Pancreas (tissue), 10 donors: Measurements from ENCODE around the gene SPDYC. TPM values are rescaled to one million over a fixed set of nuclear protein-coding genes. Genes with fewer than 3 reads are reported as not detected.

Experiments
- ATAC-seq, 4 donors: fragments of 200-7000 bp; cut with Tn5 transposase; one replicate each; pipeline versions ENCODE4 v1.8.0 to v1.9.1; 2020; ENCODE audit warnings: mild to moderate bottlenecking in 4 of 4, moderate library complexity in 4 of 4
- DNase-seq, 6 donors: peaks; one replicate each; pipeline ENCODE4 v3.0.0-alpha.2; 2020
- FAIRE-seq: peaks from 2 replicates; lab custom pipeline; 2012; peaks lifted over from hg19 to GRCh38; lab: Jason Lieb, UNC
- H3K27ac ChIP-seq, 4 donors: fragments of 200-600 bp; sonication (generic); 1 replicate in 3 of 4; 2 replicates in 1 of 4; pipeline versions ENCODE4 v1.5.0 to v1.8.0; 2020
- H3K27me3 ChIP-seq, 4 donors: fragments of 200-600 bp; one replicate each; pipeline ENCODE4 v1.8.0; 2021
- H3K36me3 ChIP-seq, 3 donors: fragments of 200-600 bp; sonication (generic) in 1 of 3; one replicate each; pipeline versions ENCODE4 v1.5.0 to v1.8.0; 2020 to 2021
- H3K4me1 ChIP-seq, 3 donors: fragments of 200-600 bp; one replicate each; pipeline ENCODE4 v1.8.0; 2021
- H3K4me3 ChIP-seq, 4 donors: fragments of 200-600 bp; sonication (generic) in 2 of 4; one replicate each; pipeline versions ENCODE4 v1.5.0 to v1.8.0; 2020 to 2021
- H3K9me3 ChIP-seq, 4 donors: fragments of 200-600 bp; one replicate each; pipeline ENCODE4 v1.8.0; 2021
- WGBS, 2 donors: extraction: QIAGEN DNeasy Blood & Tissue Kit; methylation state at CpG; one replicate each; pipeline ENCODE4 v1.1.7; 2013; 5-methylcytosine and 5-hydroxymethylcytosine counted together
- intact Hi-C, 3 donors: fragments of 100-400 bp; cut with DNase I; formaldehyde crosslinking; loops; one replicate each; pipeline versions ENCODE4 v1.11.1 to v1.14.2; 2022
- polyA plus RNA-seq, 2 donors: library from polyadenylated mRNA; stranded (reverse); fragments of 200-250 nt; gene quantifications; one replicate each; pipeline ENCODE4 v1.2.3, GENCODE V29; 2013
- total RNA-seq, 6 donors: library from RNA; stranded (reverse); fragmentation: NEBNext Ultra II Directional in 4 of 6; extraction: Animal tissue kit (Norgen Biotek cat#: 25700) in 4 of 6; gene quantifications; one replicate each; pipeline versions ENCODE4 v1.2.1 to v1.2.4, GENCODE V29; 2021 to 2023
- TF ChIP-seq, protein P1 (sequence below), 4 donors: fragments of 200-600 bp; sonication (generic) in 3 of 4; IDR thresholded peaks; one replicate each; pipeline versions ENCODE4 v1.5.0 to v1.8.0; 2021; ENCODE audit warnings: antibody characterized with exemption in 4 of 4
- donor health status: healthy with polysubstance abuse.
- donor health status: DM: no; HTN: no; CAD: no; lungs with moderate emphysema.
- donor health status: DM: no; HTN: no; CAD: no.
- donor health status: control.
- donor health status: control.
- donor health status: Bipolar disorder and iron deficiency.
- donor health status: DM: yes; HTN: yes; CAD: no.
- donor health status: DM: no; HTN: no; CAD: no.
- donor health status: DM: no; HTN: no; CAD: no.
- donor health status: DM: yes; HTN: yes; CAD: no.

SPDYC gene
- total and polyA plus RNA-seq, 8 donors = 0.14 TPM; not detected in 7

DNA sequence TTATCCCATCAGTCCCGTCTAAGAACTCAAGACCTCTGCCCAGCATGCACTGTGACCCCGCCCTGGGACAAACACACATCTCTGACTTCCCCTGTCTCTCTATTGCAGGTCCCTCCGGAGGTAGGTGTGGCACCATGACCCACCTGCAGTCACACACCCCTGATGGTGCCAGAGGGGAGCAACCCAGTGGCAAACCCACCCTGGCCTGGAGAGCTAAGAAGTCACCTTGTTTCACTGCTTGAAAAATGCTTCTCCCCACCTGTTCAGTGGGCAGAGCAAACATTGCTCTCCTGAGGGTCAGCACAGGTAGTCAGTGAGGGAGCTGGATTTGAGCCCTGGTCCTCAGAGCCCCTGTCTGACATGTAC is 35.6 kb downstream of the SPDYC start:
- DNase-seq (no peak), FAIRE-seq (no peak), ATAC-seq (no peak)
- no peaks in the 10 kb centered on the region for H3K27me3 ChIP-seq
- peaks cover 0 to 63% (median 43%) of the 10 kb centered on the region in 3 donors for H3K36me3 ChIP-seq
- no peaks in the 10 kb centered on the region for H3K9me3 ChIP-seq
- 77 to 85% methylated on average over 3 of the region's 3 CpGs for WGBS, 2 donors
- no peak overlapping the region for H3K4me3 ChIP-seq
- H3K27ac ChIP-seq = no peak overlapping the region
- intact Hi-C loops = no loop called here
- H3K4me1 ChIP-seq = no peaks in the 10 kb centered on the region
- TF ChIP-seq, protein P1, sequence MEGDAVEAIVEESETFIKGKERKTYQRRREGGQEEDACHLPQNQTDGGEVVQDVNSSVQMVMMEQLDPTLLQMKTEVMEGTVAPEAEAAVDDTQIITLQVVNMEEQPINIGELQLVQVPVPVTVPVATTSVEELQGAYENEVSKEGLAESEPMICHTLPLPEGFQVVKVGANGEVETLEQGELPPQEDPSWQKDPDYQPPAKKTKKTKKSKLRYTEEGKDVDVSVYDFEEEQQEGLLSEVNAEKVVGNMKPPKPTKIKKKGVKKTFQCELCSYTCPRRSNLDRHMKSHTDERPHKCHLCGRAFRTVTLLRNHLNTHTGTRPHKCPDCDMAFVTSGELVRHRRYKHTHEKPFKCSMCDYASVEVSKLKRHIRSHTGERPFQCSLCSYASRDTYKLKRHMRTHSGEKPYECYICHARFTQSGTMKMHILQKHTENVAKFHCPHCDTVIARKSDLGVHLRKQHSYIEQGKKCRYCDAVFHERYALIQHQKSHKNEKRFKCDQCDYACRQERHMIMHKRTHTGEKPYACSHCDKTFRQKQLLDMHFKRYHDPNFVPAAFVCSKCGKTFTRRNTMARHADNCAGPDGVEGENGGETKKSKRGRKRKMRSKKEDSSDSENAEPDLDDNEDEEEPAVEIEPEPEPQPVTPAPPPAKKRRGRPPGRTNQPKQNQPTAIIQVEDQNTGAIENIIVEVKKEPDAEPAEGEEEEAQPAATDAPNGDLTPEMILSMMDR (IDR thresholded peaks at IDR 0.05) = no peak

GRCh38 chr11:65206441-65206841 is 36.4 kb downstream of the SPDYC start:
- intact Hi-C loops = no loop called here
- Histone ChIP-seq H3K9me3 (no peaks in the 10 kb centered on the region), H3K4me1 (no peaks in the 10 kb centered on the region), H3K27me3 (no peaks in the 10 kb centered on the region), H3K4me3 (no peak overlapping the region), H3K27ac (no peak overlapping the region), H3K36me3 (peaks cover 0 to 72% (median 46%) of the 10 kb centered on the region in 3 donors)
- TF ChIP-seq, protein P1 (IDR thresholded peaks at IDR 0.05) = no peak
- DNase-seq = no peak
- FAIRE-seq = no peak
- no peak for ATAC-seq
- WGBS, 2 donors = 92 to 97% methylated on average over 17 of the region's 17 CpGs

DNA sequence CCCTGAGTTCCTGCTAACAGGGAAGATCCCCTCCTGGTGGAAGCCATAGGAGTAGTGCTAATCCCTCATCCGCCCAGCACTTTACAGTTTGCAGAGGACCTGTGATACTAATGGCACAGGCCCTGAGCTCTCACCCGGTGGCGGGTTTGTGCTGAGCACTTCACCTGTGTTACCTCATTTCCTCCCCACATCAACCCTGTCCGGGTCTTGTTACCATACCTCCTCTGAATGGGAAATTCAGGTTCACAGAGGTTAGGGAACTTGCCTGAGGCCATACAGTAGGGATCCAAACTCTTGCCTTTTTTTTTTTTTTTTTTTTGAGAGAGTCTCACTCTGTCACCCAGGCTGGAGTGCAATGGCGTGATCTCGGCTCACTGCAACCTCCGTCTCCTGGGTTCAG is 36.9 kb downstream of the SPDYC start:
- H3K9me3 ChIP-seq = no peaks in the 10 kb centered on the region
- peaks cover 0 to 75% (median 49%) of the 10 kb centered on the region in 3 donors for H3K36me3 ChIP-seq
- H3K27ac ChIP-seq = no peak overlapping the region
- DNase-seq (no peak), ATAC-seq (no peak), FAIRE-seq (no peak)
- intact Hi-C loops = no loop called here
- H3K27me3 ChIP-seq = no peaks in the 10 kb centered on the region
- TF ChIP-seq, protein P1 (IDR thresholded peaks at IDR 0.05) = no peak
- H3K4me3 ChIP-seq = no peak overlapping the region
- H3K4me1 ChIP-seq = no peaks in the 10 kb centered on the region
- 92 to 95% methylated on average over 7 of the region's 7 CpGs for WGBS, 2 donors

DNA sequence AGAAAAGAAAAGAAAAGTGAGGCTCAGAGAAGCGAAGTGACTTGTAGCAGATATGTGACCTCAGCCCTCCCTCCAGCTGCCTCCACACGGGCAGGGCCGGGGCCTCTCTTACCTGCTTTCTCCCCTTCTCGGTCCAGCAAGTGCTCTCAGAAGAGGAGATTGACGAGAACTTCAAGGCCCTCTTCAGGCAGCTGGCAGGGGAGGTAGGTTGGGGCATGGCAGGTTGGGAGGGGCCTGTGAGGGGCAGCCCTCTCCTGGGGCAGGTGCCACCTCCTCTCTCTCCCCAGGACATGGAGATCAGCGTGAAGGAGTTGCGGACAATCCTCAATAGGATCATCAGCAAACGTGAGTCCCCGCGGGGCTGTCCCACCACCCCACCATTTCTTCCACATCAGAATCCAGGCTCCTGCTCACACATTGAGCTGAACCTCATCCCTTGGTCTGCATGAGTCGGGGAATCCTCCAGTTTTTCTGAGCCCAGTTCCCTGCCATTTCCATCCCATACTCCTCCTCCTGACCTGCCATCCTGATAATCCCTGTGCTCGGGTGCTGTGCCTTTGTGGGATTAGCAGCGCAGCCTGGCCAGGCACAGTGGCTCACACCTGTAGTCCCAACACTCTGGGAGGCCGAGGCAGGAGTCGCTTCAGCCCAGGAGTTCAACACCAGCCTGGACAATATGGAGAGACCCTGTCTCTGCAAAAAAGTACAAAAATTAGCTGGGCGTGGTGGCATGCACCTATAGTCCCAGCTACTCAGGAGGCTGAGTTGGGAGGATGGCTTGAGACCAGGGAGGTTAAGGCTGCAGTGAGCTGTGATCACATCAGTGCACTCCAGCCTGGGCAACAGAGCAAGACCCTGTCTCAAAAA is 38.1 kb downstream of the SPDYC start:
- DNase-seq = no peak
- H3K4me1 ChIP-seq = no peaks in the 10 kb centered on the region
- peaks cover 0 to 66% (median 49%) of the 10 kb centered on the region in 3 donors for H3K36me3 ChIP-seq
- TF ChIP-seq, protein P1 (IDR thresholded peaks at IDR 0.05) = no peak
- no peak overlapping the region for H3K4me3 ChIP-seq
- no peak overlapping the region for H3K27ac ChIP-seq
- intact Hi-C loops = no loop called here
- H3K27me3 ChIP-seq = no peaks in the 10 kb centered on the region
- no peak for ATAC-seq
- H3K9me3 ChIP-seq = no peaks in the 10 kb centered on the region
- no peak for FAIRE-seq
- 90 to 92% methylated on average over 16 of the region's 16 CpGs for WGBS, 2 donors
